ENCODE results near the gene LRP1-AS.

- TF ChIP-seq CTCF (IDR thresholded peaks at IDR 0.05) (no peak), POLR2A (IDR thresholded peaks at IDR 0.05) (no peak), POLR2AphosphoS5 (IDR thresholded peaks at IDR 0.05) (no peak)
Measured at GRCh38 chr12:57097554-57097835, 49.9 kb downstream of the LRP1-AS start.
